ENCODE data around the gene TRAF3IP3.
A peak's percentile ranks its signal among the peaks of the same experiment; 100 is the strongest.

TRAF3IP3 gene

DNA sequence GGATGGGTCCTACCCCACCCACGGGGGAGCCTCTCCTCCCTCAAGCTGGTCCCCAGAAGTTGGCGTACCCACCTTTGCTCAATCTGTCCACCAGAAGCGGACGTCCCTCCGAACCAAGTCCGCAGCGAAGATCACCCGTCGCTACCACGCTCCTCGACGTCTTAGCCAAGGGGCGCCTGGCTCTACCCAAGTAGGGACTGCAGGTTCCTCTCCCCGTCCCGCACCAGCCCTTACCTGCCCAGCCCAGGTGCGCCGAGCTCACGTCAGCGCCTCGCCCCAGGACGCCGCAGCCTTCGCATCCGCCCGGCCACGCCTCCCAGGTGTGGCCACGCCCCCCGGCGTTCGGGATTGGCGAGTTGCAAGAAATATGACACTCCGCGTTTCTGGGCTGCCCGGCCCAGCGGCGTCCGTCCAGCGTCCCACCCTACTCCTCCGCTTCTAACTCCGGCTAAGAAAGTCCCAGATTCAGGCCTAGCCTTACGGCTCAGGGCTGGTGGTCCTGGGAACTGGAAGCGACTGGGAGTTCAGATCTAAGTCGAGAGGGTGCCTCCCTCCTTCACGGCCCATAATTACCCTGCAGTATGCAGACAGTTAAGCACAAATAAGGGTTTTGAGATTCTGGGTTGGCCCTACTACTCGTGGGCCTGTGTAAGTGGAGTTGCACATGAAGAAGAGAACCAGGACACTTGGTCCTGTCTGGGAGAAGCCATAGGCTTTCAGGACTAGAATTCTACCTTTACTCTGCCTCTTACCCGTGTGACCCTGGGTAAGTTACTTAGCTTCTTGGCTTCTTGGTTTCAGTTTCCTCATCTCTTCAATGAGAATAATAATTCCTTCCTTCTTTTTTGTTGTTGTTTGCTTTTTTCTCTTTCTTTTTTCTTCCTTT, 50.3 kb downstream of the TRAF3IP3 start, which contains the start of gene IRF6:
TSS of gene IRF6 (minus strand) at position 268 of the 886 bp plus-strand sequence. CDS start 4,729 bp downstream, outside the sequence.
- H3K4me1 ChIP-seq (ENCODE audit: control insufficient read depth, insufficient read depth, low read length): peaks cover 5% of the 10 kb centered on the region
- no peaks in the 10 kb centered on the region for H3K9me3 ChIP-seq (ENCODE audit: control insufficient read depth, insufficient read depth, low read length)
- H3K27me3 ChIP-seq (ENCODE audit: control insufficient read depth, insufficient read depth, low read length): peaks cover 12% of the 10 kb centered on the region
- peak within 1 kb of the TSS; percentile 84 for H3K9ac ChIP-seq (ENCODE audit: low read depth, low read length)
- peak within 1 kb of the TSS; percentile 98 for H3K4me3 ChIP-seq (ENCODE audit: low read depth, low read length)
- H3K36me3 ChIP-seq (ENCODE audit: control insufficient read depth, insufficient read depth, low read length): no peaks in the 10 kb centered on the region

DNA sequence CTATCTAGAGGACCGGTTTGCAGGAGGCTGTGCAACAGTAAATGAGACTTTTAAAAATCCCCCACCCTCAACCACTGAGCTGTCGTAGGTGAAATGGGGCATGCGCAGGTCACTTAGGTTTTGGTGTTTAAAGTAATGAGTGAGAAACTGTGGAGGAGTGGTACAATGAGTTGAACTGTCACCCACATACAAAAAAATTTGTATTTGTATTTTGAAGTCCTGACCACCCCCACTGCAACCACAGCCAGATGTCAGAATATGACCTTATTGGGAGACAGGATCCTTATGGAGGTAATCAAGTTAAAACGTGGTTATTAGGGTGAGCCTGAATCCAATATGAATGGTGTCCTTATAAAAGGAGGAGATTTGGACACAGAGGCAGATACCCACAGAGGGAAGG, 51.7 kb downstream of the TRAF3IP3 start:
- H3K36me3 ChIP-seq (ENCODE audit: control insufficient read depth, insufficient read depth, low read length): no peaks in the 10 kb centered on the region
- peaks cover 5% of the 10 kb centered on the region for H3K4me1 ChIP-seq (ENCODE audit: control insufficient read depth, insufficient read depth, low read length)
- H3K9me3 ChIP-seq (ENCODE audit: control insufficient read depth, insufficient read depth, low read length): no peaks in the 10 kb centered on the region
- peaks cover 12% of the 10 kb centered on the region for H3K27me3 ChIP-seq (ENCODE audit: control insufficient read depth, insufficient read depth, low read length)
- H3K4me3 ChIP-seq (ENCODE audit: low read depth, low read length): no peak overlapping the region
- no peak overlapping the region for H3K9ac ChIP-seq (ENCODE audit: low read depth, low read length)

DNA sequence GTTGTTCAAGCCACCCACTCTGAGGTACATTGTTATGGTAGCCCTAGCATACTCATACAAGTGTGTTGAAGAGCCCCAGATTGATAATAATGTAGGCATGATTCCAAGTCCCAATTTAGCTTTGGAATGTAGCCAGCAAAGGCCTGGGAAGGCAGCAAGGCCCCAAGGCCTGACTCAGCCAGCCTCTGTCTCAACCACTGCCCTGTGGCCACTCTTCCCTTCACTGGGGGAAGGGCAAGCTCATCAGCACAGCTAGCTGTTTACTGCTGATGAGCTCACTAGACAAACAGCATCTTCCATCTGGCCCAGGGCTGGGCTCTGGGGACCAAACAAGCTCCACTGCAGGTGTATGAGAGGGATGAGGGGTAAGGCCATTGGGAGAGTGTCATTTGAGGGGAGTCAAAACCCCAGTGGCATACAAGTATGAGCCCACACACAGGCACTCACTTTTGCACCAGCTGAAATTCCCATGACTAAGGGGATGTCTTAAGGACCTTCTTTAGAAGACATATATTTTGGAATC, 52.3 kb downstream of the TRAF3IP3 start:
- H3K4me3 ChIP-seq (ENCODE audit: low read depth, low read length): no peak overlapping the region
- H3K36me3 ChIP-seq (ENCODE audit: control insufficient read depth, insufficient read depth, low read length): no peaks in the 10 kb centered on the region
- H3K27me3 ChIP-seq (ENCODE audit: control insufficient read depth, insufficient read depth, low read length): peaks cover 12% of the 10 kb centered on the region
- no peaks in the 10 kb centered on the region for H3K9me3 ChIP-seq (ENCODE audit: control insufficient read depth, insufficient read depth, low read length)
- H3K4me1 ChIP-seq (ENCODE audit: control insufficient read depth, insufficient read depth, low read length): peaks cover 5% of the 10 kb centered on the region
- no peak overlapping the region for H3K9ac ChIP-seq (ENCODE audit: low read depth, low read length)

DNA sequence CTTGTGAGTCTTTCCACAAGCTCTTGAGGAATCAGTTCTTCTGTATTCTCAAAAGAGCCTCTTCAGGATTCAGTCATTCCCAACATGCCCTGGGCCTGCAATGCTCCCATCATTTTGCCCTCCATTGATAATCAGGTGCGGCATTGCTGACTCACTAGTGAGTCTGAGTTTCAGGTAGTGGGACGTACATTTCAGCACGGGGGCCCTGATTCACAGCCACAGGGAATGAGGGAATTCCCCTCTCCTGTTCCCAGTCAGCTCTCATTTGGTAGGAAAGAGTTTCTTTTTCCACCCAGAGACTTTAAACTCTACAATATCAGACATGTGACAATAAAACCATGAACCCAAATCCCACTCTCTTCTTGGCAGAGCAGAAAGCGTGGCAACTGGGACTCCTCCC, 53.8 kb downstream of the TRAF3IP3 start:
- no peaks in the 10 kb centered on the region for H3K36me3 ChIP-seq (ENCODE audit: control insufficient read depth, insufficient read depth, low read length)
- no peak overlapping the region for H3K9ac ChIP-seq (ENCODE audit: low read depth, low read length)
- H3K4me1 ChIP-seq (ENCODE audit: control insufficient read depth, insufficient read depth, low read length): peaks cover 5% of the 10 kb centered on the region
- H3K4me3 ChIP-seq (ENCODE audit: low read depth, low read length): no peak overlapping the region
- H3K27me3 ChIP-seq (ENCODE audit: control insufficient read depth, insufficient read depth, low read length): peaks cover 8% of the 10 kb centered on the region
- no peaks in the 10 kb centered on the region for H3K9me3 ChIP-seq (ENCODE audit: control insufficient read depth, insufficient read depth, low read length)

DNA sequence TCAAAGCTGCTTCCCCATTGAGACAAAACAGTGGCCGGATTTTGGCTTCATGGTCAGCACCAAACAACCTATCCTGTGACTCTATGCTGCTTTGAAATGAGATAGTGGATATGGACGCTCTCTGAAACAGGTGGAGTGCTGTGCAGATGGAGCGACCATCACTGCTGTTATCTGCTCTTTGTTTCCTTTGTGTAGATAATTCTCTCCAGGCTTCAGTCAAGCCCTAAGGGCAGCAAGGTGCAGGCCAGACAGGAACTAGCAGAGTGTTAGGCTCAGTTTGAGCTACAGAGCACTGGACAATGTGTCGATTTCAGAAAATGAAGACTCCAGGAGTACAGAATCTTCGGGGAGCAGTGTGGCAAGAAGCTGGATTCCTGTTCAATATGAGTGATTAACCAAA, 54.9 kb downstream of the TRAF3IP3 start:
- H3K27me3 ChIP-seq (ENCODE audit: control insufficient read depth, insufficient read depth, low read length): peaks cover 3% of the 10 kb centered on the region
- peaks cover 5% of the 10 kb centered on the region for H3K4me1 ChIP-seq (ENCODE audit: control insufficient read depth, insufficient read depth, low read length)
- H3K9me3 ChIP-seq (ENCODE audit: control insufficient read depth, insufficient read depth, low read length): no peaks in the 10 kb centered on the region
- H3K36me3 ChIP-seq (ENCODE audit: control insufficient read depth, insufficient read depth, low read length): no peaks in the 10 kb centered on the region
- no peak overlapping the region for H3K9ac ChIP-seq (ENCODE audit: low read depth, low read length)
- H3K4me3 ChIP-seq (ENCODE audit: low read depth, low read length): no peak overlapping the region

DNA sequence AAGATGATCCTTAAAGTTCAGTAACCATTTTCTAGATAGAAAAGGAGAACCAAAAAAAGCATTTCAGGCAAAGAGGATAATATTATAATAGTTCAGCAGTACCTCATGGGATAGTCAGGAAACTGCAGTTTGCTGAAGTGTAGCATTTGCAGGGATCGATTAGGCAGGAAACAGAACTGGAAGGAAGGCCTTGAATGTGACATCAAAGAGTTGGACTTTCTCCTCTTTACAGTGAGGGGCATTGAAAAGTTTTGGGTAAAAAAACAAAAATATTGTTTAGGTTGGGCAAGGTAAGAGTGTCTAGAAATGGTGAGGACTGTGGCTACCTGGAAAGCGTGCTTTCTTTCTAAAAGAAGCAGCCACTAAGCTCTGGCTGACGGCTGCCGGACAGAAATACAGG, 58.0 kb downstream of the TRAF3IP3 start:
- no peak overlapping the region for H3K9ac ChIP-seq (ENCODE audit: low read depth, low read length)
- H3K4me1 ChIP-seq (ENCODE audit: control insufficient read depth, insufficient read depth, low read length): no peaks in the 10 kb centered on the region
- peaks cover 8% of the 10 kb centered on the region for H3K27me3 ChIP-seq (ENCODE audit: control insufficient read depth, insufficient read depth, low read length)
- no peaks in the 10 kb centered on the region for H3K36me3 ChIP-seq (ENCODE audit: control insufficient read depth, insufficient read depth, low read length)
- H3K9me3 ChIP-seq (ENCODE audit: control insufficient read depth, insufficient read depth, low read length): no peaks in the 10 kb centered on the region
- H3K4me3 ChIP-seq (ENCODE audit: low read depth, low read length): no peak overlapping the region

DNA sequence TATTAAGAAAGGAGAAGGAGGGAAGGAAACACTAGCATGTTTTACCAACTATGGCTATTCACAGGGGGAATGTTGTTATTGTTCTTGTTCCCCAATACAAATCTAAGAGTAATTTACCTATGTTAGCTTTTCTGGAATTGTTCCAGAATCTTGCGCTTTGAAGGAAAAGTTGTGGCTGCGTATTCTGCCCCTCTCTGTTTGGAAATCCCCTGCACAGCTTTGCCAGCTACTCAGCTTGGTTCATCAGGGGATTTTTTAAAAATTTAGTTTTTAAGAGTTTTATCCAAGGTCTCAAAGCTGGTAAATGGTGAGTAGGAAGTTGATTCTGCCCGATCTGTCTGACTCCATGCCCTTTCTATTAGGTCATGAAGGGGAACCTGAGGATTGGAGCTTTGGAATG, 59.6 kb downstream of the TRAF3IP3 start:
- Histone ChIP-seq H3K4me3 (ENCODE audit: low read depth, low read length) (no peak overlapping the region), H3K9me3 (ENCODE audit: control insufficient read depth, insufficient read depth, low read length) (no peaks in the 10 kb centered on the region), H3K4me1 (ENCODE audit: control insufficient read depth, insufficient read depth, low read length) (no peaks in the 10 kb centered on the region), H3K27me3 (ENCODE audit: control insufficient read depth, insufficient read depth, low read length) (peaks cover 8% of the 10 kb centered on the region), H3K9ac (ENCODE audit: low read depth, low read length) (no peak overlapping the region), H3K36me3 (ENCODE audit: control insufficient read depth, insufficient read depth, low read length) (no peaks in the 10 kb centered on the region)

DNA sequence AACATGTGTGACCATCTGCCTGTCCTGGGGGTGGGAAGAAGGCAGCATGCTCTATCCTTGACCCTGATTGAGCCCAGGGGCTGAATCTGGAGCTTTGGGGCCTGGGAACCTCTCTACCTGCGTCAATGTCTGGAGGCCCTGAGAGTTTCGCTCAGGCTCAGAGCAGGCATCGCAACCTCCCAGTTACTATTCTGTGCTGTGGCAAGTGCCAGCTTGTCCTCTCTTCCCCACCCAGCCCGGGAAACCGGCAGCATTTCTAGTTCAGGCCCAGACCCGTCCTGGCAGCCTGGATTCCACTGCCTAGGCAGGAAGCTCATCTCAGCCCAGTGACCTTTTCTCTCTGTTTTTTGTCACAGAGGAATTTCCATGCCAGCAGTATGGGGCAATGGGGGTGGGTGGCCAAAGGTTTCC, 60.1 kb downstream of the TRAF3IP3 start:
- H3K9me3 ChIP-seq (ENCODE audit: control insufficient read depth, insufficient read depth, low read length): no peaks in the 10 kb centered on the region
- no peaks in the 10 kb centered on the region for H3K36me3 ChIP-seq (ENCODE audit: control insufficient read depth, insufficient read depth, low read length)
- H3K4me3 ChIP-seq (ENCODE audit: low read depth, low read length): no peak overlapping the region
- peaks cover 8% of the 10 kb centered on the region for H3K27me3 ChIP-seq (ENCODE audit: control insufficient read depth, insufficient read depth, low read length)
- no peaks in the 10 kb centered on the region for H3K4me1 ChIP-seq (ENCODE audit: control insufficient read depth, insufficient read depth, low read length)
- no peak overlapping the region for H3K9ac ChIP-seq (ENCODE audit: low read depth, low read length)

DNA sequence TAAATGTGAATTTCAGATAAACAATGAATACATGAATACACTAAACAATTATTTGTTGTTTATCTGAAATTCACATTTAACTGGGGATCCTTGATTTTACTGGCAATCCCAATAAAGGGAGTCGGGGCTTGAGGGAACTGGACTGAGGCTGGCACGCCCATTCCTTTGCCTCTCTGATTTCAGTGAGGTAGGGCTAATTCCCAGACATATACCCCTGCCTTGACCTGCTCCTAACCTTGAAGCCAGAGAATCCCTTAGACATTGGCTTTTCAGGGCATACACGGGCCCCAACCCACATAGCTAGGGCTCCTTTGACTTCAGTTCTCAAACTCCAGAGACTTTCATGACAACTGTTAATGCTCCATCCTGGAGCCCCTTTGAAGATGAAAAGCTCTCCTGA, 61.1 kb downstream of the TRAF3IP3 start:
- Histone ChIP-seq H3K9me3 (ENCODE audit: control insufficient read depth, insufficient read depth, low read length) (no peaks in the 10 kb centered on the region), H3K4me3 (ENCODE audit: low read depth, low read length) (no peak overlapping the region), H3K9ac (ENCODE audit: low read depth, low read length) (no peak overlapping the region)

DNA sequence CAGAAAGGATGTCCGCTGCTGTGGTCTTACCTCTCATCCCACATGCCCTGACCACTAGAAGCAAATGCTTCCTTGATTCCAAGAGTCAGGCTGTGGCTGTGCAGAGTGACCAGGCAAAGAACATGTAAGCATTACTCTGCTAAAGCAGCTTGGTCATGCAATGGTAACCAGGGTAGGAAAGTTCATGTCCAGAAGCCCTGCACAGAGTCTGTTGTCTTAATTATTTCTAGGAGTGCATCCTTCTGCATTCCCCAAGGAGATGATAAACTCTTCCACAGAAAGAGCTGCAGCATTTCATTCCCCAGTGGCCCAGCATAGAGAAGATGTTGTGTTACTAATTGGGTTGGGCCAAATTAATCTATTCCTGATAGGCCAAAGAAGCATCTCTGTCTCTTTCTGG, 61.8 kb downstream of the TRAF3IP3 start:
- H3K4me3 ChIP-seq (ENCODE audit: low read depth, low read length): no peak overlapping the region

More for the DNA sequence above, 61.1 kb downstream of the TRAF3IP3 start:
- no peaks in the 10 kb centered on the region for H3K36me3 ChIP-seq (ENCODE audit: control insufficient read depth, insufficient read depth, low read length)
- H3K27me3 ChIP-seq (ENCODE audit: control insufficient read depth, insufficient read depth, low read length): peaks cover 8% of the 10 kb centered on the region
- H3K4me1 ChIP-seq (ENCODE audit: control insufficient read depth, insufficient read depth, low read length): no peaks in the 10 kb centered on the region

DNA sequence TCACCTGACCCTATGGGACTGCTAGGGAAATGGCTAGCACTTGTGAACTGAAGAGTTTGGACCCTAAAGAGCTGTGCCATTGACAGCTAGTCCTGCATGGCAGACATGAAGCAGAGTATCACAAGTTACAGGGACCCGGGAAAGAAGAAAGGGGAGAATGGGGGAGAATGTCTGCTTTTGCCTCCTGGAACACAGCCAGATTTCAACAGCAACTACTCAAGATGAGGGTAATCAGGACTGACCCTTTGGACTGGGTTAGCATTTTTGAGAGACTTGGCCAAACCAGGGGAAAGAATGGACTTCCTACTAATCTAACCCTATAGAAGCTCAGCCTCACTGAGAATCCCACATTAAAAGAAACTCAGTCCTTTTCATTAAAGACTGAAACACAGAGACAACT, 63.2 kb downstream of the TRAF3IP3 start:
- Histone ChIP-seq H3K4me1 (ENCODE audit: control insufficient read depth, insufficient read depth, low read length) (no peaks in the 10 kb centered on the region), H3K9me3 (ENCODE audit: control insufficient read depth, insufficient read depth, low read length) (no peaks in the 10 kb centered on the region), H3K4me3 (ENCODE audit: low read depth, low read length) (no peak overlapping the region), H3K27me3 (ENCODE audit: control insufficient read depth, insufficient read depth, low read length) (peaks cover 14% of the 10 kb centered on the region), H3K9ac (ENCODE audit: low read depth, low read length) (no peak overlapping the region), H3K36me3 (ENCODE audit: control insufficient read depth, insufficient read depth, low read length) (no peaks in the 10 kb centered on the region)

More for the DNA sequence above, 61.8 kb downstream of the TRAF3IP3 start:
- Histone ChIP-seq H3K9ac (ENCODE audit: low read depth, low read length) (no peak overlapping the region), H3K9me3 (ENCODE audit: control insufficient read depth, insufficient read depth, low read length) (no peaks in the 10 kb centered on the region), H3K4me1 (ENCODE audit: control insufficient read depth, insufficient read depth, low read length) (no peaks in the 10 kb centered on the region), H3K27me3 (ENCODE audit: control insufficient read depth, insufficient read depth, low read length) (peaks cover 12% of the 10 kb centered on the region), H3K36me3 (ENCODE audit: control insufficient read depth, insufficient read depth, low read length) (no peaks in the 10 kb centered on the region)

DNA sequence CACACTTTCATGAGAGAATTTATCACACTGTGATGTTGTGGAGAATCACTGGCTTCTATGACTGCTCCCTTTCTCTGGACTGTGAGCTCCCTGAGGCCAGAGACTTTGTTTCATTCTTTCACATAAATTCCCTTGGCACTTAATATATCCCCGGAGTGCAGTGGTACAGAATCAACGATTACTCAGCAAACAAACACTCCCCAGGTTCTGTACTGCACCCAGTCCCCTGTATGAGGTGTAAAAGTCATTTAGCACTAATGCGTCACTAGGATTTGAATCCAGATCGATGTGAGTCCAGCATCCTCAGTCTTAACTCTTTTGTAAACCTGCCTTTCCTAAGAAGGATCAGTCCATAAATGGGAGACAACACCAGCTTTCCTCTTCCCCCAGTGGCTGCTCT, 65.1 kb downstream of the TRAF3IP3 start:
- Histone ChIP-seq H3K36me3 (ENCODE audit: control insufficient read depth, insufficient read depth, low read length) (no peaks in the 10 kb centered on the region), H3K9me3 (ENCODE audit: control insufficient read depth, insufficient read depth, low read length) (no peaks in the 10 kb centered on the region), H3K9ac (ENCODE audit: low read depth, low read length) (no peak overlapping the region), H3K4me1 (ENCODE audit: control insufficient read depth, insufficient read depth, low read length) (no peaks in the 10 kb centered on the region), H3K27me3 (ENCODE audit: control insufficient read depth, insufficient read depth, low read length) (peaks cover 14% of the 10 kb centered on the region), H3K4me3 (ENCODE audit: low read depth, low read length) (no peak overlapping the region)

Measured in iPS-15b (cell line).